Stimulated activated CD8-positive, alpha-beta memory T cell treated with anti-CD3 and anti-CD28 coated beads, Interleukin-4, amount 100 ng/mL, for 48 hours (primary cell): ENCODE data around the gene F12.

Source experiments
- DNase-seq: peaks from one replicate; pipeline ENCODE4 v3.0.0-alpha.2; 2020

Gene F12

GRCh38 chr5:177446200-177447065 is 37.1 kb upstream of the F12 start, which contains the start of gene PRR7:
Gene PRR7, plus strand, starts transcription at chr5:177446814. Its CDS starts 8,254 bp downstream, at chr5:177455068.
- peak; percentile 81 for DNase-seq

GRCh38 chr5:177445917-177446199 is 36.5 kb upstream of the F12 start:
- no peak for DNase-seq

- DNase-seq, result no peak
Observed at GRCh38 chr5:177445052-177445916, 35.9 kb upstream of the F12 start.

GRCh38 chr5:177444106-177445051 is 35.0 kb upstream of the F12 start:
- no peak for DNase-seq

- DNase-seq, result no peak
Observed at GRCh38 chr5:177443144-177443983, 34.0 kb upstream of the F12 start.

- DNase-seq, result no peak
Observed at GRCh38 chr5:177442066-177442826, 32.9 kb upstream of the F12 start.

GRCh38 chr5:177440990-177441780 is 31.8 kb upstream of the F12 start:
- no peak for DNase-seq

- DNase-seq, result no peak
Observed at GRCh38 chr5:177440211-177440989, 31.0 kb upstream of the F12 start.

- DNase-seq, result no peak
Observed at GRCh38 chr5:177439518-177440053, 30.2 kb upstream of the F12 start.

- DNase-seq, result no peak
Observed at GRCh38 chr5:177438468-177438867, 29.1 kb upstream of the F12 start.

GRCh38 chr5:177437623-177438022 is 28.3 kb upstream of the F12 start:
- no peak for DNase-seq

- DNase-seq, result no peak
Observed at GRCh38 chr5:177435847-177436536, 26.6 kb upstream of the F12 start.

- DNase-seq, result no peak
Observed at GRCh38 chr5:177434942-177435738, 25.8 kb upstream of the F12 start.

- DNase-seq, result peak; percentile 72
Observed at GRCh38 chr5:177434437-177434836, 25.1 kb upstream of the F12 start.

- DNase-seq, result no peak
Observed at GRCh38 chr5:177433658-177434217, 24.4 kb upstream of the F12 start.

GRCh38 chr5:177432839-177433657 is 23.7 kb upstream of the F12 start:
- no peak for DNase-seq
